ENCODE results near the gene HGF.

Gene HGF

DNA sequence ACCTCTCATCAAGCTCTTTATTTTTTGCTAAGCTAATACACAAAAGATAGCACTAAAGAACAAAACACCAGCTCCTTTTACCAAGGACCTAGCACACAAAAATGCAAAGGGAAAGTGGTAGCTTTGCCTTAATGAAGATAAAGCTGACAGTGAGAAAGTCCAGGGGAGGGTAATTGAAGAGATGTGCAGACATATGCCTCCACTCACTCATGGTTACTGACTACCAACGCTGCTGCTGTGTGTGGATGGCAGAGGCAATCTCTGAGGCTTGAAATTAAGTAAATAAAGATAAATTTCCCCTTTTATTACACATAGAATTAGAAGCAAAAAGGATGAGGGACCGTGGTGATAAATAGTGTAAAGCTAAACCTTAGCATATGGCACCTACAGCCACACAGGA, 87.0 kb downstream of the HGF start:
- DNase-seq (ENCODE audit: low read depth), result no peak

DNA sequence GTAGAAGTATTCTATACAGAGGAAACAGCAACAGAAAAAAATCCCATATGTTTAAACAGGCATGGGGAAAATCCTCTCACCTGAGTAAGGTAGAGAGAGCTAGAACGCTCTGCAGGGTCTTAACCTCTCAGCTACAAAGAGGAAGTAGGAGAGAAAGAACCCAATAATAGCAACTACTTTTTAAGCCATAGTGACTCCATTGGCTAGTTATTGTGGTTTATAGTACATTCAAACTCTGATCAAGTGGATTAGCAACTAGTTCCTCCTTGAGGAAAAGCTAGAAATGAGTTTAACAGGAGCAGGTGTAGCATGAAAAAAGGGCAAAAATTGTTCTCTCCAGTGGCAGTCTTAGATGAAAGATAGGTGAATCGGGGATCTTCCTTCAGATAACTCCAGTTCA, 89.7 kb downstream of the HGF start:
- DNase-seq (ENCODE audit: low read depth), result no peak

DNA sequence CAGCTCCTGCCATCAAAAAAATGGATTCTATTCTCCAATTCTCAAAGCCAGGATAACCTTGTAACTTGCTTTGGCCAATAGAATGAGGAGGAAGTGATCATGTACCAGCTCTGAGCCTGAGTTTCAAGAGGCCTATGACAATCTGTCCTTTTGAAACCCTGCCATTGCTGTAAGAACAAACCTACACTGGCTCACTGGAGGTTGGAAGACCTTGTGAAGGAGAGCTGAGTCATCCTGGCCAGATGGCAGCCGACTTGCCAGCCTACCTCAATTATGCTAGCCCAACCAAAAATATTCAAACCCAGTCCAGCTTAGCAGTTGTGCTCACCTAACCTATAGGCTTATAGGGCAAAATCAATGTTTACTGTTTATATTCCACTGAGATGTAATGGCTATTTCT, 93.0 kb downstream of the HGF start:
- DNase-seq (ENCODE audit: low read depth), result no peak

DNA sequence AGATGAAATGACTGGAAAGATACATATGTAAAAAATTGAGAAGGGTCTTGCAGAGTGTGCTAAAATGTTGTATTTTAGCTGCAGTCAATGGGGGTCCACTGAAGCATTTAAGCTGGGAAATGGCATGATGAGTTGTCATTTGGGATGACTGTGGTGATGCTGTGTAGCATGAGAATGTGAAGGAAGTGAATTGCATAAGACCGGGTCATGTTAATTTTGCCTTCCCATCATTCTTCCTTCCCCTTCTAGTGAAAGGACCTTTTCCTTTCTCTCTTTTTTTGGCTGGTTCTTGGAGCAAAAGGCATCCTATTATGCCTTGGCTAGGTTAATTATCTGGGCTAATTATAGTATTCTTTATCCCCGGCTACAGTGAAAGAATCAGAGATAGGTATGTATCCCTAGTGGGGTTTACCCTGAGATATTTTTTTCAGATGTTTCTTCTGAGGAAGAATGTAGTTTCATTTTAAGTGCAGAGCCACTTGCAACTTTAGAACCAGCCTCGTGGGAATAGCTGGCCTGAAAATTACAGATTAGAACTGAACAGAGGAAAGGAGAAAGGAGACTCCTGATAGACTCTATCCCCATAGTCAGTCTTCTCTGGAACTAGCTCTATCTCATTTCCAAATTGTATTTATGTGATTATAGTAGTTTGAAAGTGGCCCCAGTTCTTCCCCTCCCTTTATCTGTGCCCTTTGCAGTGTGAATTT, 93.6 kb downstream of the HGF start:
- no peak for DNase-seq (ENCODE audit: low read depth)

DNA sequence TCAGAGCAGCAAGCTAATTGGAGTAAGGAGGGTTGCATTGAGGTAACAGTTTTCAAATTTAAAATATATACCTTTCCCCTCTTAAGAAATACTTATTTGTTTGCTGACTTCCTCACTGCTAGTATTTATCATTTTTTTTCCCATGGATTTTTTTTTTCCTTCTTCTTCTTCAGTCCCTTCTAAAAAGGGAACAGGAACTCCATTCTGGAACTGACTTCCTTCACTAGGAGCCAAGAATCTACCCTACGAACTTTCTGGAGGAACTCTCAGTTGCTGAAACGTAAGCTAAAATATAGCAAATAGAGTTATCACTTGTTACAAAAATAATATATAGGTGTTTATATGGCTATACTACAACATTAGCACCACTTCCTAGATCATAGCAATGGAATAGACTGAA, 95.4 kb downstream of the HGF start:
- DNase-seq (ENCODE audit: low read depth), result no peak

DNA sequence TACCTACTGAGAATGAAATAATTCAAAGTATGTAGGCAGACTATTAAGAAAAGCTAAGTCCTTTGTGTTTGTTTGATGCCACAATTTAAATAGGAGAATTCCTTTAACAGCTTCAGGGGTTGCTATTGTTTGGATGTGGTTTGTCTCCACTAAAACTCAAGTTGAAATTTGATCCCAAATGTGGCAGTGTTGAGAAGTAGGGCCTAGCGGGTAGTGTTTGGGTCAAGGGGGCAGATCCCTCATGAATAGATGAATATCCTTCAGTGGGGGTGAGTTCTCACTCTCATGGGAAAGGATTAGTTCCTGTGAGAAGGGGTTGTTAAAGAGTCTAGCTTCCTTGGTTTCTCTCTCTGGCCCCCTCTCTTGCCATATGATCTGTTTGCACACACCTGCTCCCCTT, 97.0 kb downstream of the HGF start:
- DNase-seq (ENCODE audit: low read depth), result no peak

DNA sequence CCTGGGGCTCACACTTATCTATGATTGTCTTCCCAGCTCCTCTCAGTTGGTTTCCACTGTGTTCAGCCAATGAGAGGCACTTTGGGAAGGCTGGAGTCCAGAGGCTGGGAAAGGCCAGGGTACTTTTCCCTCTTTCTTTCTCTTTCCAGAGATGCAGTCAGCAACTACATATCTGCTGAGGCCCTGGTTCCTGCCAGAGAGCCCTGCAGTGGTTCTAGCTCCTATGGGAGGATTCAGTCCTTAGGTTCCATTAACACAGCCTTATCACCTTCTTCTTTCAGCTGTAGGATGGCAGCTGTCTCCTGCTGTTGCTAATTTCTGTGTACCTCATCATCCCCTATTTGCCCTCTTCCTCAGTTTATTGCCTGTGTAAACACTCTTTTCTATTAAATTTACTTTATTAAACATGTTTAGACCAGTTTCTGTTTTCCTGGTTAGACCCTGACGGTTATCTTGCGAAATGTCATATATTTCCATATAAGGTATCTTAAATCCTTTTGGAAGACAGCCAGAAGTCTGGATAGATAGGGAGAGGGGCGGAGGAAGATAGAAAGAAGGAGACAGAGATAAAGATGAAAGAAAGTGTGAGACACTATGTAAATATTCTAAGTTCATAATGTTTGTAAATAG, 100.3 kb downstream of the HGF start:
- DNase-seq (ENCODE audit: low read depth), result no peak

DNA sequence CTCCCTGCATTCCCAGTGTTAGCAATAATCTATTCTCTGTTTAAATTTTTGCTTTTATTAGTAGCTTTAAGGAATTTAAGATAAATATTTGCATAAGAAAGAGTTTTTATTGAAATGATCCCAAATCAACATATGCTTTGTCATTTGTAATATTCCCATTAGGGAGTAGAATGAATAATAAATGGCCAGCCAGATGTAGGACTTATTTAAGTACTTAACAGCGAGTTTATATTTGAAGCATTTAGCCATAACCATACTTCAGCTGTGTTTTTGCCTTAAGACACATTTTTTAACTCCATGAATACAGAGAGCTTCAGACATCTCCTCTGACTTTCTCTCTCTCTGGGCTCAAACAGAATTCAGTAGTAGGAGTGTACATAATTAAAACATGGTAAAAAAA, 103.6 kb downstream of the HGF start:
- DNase-seq (ENCODE audit: low read depth), result no peak

DNA sequence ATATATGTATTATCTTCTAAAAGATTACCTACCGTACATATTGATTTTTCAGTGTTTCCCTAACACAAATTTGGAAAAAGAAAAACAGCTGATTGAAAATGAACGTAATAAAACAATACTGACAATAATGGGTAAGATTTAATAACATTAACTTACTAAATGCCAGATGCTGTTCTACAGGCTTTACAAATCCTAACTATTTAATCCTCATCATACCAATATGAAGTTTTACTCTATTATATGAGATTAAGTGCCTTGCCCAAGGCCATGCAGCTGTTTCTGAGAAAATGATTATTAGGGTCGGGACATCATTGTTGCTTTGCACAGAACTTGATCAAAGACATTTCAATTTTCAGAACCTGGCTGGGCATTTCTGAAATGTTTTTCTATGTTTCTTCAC, 104.6 kb downstream of the HGF start:
- no peak for DNase-seq (ENCODE audit: low read depth)

DNA sequence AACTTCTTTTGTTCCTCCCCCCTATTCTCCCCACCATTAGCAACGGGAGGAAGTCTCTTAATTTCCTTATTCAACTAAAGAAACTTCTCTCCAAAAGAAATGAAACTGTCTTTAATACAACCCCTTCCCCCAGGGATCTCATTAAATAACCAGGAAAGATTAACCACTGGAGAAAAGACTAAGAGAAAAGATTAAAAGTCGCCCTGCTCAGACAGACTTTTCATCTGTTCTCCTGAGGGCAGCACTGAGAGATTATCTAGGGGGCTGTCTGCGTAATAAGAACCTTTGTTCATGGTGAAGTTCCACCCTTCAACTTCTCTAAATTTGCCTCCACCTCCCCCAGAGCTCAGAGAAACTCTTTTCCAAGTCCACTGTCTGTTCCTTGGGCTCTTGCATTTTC, 105.5 kb downstream of the HGF start:
- DNase-seq (ENCODE audit: low read depth), result no peak

DNA sequence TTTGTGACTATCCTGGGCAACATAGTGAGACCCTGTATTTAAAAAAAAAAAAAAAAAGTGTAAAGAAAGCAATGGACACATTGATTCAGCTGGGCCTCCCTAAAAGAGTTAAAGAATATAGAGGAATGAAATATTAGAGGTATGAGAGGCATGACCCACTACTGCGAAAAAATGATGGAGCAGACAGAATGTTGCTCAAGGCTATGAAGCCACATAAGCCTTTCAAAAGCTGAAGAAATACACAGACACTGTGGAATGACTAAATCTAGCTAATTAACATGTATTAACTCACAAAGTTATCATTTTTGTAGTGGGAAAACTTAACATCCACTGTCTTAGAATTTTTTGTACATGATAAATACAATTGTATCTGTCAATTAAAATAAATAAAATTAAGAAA, 107.3 kb downstream of the HGF start:
- no peak for DNase-seq (ENCODE audit: low read depth)

DNA sequence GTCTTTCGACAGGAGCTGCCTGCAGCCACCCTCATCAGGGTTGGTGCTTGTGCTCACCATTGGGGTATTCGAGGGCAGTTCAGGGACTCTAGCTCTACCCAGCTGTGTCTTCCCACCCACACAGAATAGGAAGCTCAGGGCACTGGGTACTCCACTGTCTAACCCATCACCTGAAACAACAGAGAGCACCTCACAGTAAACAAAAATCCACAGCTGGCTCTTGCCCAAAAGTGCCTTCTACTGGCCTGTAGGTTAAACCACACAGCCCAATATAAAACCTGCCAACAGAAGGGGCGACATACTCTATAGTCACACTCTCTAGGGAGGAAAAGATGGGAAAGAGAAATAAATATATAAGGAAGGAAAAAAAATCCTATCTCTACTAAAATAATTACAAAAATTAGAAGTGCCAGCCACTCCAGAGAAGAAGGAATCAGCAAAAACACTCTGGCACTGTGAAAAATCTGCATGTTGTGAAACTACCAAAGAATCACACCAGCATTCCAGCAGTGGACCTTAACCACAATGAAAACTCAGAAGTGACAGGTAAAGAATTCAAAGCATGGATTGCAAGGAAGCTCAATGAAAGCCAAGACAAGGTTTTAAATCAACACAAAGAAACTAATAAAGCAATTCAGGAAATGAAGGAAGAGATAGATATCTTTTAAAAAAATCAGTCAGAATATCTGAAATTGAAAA, 110.0 kb downstream of the HGF start:
- DNase-seq (ENCODE audit: low read depth), result no peak

DNA sequence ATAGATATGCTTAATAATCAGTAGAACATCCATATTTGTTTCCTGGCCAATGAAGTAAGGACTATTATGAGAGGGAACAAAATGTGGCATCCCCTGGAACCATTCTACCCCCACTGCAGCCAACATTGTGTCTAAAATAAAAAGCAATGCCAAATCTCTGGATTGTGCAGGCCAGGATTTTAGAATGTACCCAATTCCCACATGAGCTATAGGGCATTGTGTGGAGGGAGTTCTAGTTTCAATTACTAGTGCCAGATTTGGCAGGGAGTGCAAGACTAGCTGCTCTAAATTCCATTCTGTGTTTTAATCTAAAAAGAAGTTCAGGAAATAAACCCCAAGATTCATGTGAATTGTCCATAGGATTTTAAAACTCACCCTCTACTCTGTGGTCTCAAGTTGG, 112.3 kb downstream of the HGF start:
- DNase-seq (ENCODE audit: low read depth), result no peak

DNA sequence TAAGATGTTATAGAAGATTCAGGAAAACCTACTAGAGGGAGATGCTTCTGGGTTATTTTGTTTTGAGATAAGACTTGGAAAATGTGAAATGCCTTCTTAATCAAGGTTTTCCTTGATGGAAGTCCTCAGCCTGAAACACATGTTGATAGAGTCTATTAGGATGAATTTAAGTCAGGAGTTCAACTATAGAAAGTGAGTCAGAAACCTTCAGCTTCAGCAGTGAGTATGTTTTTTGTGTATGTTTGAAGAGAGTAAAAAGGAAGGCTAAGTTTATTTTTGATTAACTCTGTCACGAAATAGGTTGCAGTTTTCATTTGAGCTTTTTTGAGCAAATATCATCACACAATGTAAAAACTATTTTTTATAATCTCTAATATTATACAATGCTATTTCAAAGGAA, 114.6 kb downstream of the HGF start:
- DNase-seq (ENCODE audit: low read depth), result no peak

DNA sequence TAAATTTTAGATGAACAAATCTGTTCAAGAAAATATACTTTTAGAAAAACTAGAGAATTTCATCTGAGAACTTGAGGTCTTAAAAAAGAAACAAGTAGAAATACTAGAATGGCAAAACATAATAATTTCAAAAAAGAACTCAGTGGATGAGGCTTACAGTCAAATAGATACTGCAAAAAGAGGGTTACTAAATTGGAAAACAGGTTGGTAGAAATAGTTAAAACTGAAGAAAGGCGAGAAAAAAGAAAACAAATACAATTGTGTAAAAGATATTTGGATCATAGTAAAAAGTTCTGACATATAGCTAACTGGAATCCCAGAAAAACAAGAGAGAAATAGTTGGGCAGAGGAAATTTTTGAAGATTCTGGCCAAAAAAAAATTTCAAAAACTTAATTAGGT, 117.6 kb downstream of the HGF start:
- no peak for DNase-seq (ENCODE audit: low read depth)
